Activated T-helper 1 cell treated with Interleukin-2 at 50 U/mL for 16 hours (primary cell): Measurements from ENCODE around the gene AHSP.
"Not testable (repeated sequence)": the region's sequence is repeated elsewhere in the genome, so short reads cannot be mapped to it uniquely, and the experiment has no call there.

Experiments
- DNase-seq: peaks from one replicate; pipeline ENCODE4 v3.0.0-alpha.2; 2020; ENCODE audit warnings: low read depth

Gene AHSP

GRCh38 chr16:31527734-31528274 lies at the start of gene AHSP:
Gene AHSP, plus strand, starts transcription at chr16:31527900. Its CDS starts 240 bp downstream, at chr16:31528140.
- DNase-seq: no peak

DNA sequence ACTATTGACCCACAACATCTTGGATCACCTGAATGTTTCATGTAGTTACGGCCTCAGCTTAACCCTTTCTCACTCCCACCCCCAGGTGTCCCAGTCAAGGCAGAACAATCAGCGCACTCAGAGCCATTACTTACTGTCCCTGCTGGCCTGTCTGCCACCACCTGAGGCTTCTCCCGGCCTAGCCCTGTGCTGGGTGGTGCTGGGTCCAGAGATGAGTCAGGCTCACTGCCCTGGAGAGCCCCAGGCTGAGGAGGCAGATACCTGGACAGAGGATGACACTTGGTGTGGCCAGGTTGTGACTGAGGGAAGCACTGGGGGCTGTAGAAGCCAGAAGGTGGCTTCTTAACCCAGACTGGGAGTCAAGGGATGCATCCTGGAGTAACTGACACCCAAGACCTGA lies 48.7 kb upstream of the AHSP start:
- no peak for DNase-seq

- no peak for DNase-seq
Observed at GRCh38 chr16:31479751-31480150, 47.9 kb upstream of the AHSP start.

- DNase-seq: no peak
Observed at GRCh38 chr16:31480851-31481536, 46.7 kb upstream of the AHSP start.

DNA sequence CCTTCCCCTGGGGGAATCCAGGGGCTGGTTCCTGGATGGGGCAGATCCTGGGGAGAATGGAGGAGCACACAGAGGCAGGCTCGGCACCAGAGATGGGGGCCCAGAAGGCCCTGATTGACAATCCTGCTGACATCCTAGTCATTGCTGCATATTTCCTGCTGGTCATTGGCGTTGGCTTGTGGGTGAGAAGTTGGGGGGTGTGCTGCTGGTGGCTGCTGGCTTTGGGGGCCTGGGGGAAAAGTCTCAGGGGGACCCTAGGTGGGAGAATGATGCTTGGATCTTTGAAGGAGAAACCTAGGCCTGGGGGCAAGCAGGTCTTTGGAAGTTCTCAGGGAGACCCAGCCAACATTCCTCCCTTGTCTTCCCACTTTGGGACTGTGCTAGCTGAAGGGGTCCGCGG lies 44.6 kb upstream of the AHSP start, which contains the start of gene SLC5A2:
Gene SLC5A2, plus strand, starts transcription at position 43 of the 400 bp plus-strand sequence. Its CDS starts 14 bp downstream, at position 57.
- no peak for DNase-seq

DNA sequence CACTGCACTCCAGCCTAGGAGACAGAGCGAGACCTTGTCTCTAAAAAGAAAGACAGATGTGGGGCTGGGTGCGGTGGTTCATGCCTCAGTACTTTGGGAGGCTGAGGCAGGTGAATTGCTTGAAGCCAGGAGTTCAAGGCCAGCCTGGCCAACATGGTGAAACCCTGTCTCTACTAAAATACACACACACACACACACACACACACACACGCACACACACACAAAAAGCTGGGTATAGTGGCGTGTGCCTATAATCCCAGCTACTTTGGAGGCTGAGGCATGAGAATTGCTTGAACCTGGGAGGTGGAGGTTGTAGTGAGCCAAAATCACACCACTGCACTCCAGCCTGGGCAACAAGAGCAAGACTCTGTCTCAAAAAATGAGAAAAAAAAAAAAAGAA lies 43.7 kb upstream of the AHSP start:
- DNase-seq: not testable (repeated sequence)

- DNase-seq: no peak
Observed at GRCh38 chr16:31484491-31485171, 43.1 kb upstream of the AHSP start.

DNA sequence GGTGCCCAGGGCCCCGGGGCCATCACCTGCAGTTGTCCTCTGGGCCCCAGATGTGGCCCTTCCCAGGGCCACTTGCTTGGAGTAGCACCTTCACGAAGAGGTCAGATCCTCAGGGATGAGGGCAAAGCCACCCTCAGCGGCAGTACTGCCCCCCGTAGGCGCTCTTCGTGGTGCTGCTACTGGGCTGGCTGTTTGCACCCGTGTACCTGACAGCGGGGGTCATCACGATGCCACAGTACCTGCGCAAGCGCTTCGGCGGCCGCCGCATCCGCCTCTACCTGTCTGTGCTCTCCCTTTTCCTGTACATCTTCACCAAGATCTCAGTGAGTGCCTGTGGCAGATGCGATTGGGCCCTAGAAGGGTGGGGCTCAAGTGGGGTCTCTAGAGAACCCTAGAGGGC lies 42.1 kb upstream of the AHSP start:
- no peak for DNase-seq

GRCh38 chr16:31486045-31486444 lies 41.7 kb upstream of the AHSP start:
- no peak for DNase-seq

DNA sequence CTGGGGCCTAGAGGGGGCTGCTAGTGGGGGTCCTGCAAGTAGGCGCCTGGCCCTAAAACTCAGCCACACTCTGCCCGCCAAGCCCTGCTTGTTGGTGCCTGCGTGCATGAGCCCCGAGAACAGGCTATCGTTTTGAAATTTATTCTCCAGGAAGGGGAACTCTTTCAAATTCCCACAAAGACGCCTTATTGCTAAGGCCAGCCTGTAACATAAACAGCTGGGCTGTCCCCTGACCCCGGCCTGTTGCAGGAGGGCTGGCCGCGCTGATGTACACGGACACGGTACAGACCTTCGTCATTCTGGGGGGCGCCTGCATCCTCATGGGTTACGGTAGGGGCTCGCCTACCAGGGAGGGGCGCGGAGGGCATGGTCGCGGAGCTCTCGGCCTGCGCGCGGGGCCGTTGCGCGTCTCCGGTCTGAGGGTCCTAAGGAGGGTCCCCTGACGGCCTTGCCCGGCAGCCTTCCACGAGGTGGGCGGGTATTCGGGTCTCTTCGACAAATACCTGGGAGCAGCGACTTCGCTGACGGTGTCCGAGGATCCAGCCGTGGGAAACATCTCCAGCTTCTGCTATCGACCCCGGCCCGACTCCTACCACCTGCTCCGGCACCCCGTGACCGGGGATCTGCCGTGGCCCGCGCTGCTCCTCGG lies 40.5 kb upstream of the AHSP start:
- no peak for DNase-seq

DNA sequence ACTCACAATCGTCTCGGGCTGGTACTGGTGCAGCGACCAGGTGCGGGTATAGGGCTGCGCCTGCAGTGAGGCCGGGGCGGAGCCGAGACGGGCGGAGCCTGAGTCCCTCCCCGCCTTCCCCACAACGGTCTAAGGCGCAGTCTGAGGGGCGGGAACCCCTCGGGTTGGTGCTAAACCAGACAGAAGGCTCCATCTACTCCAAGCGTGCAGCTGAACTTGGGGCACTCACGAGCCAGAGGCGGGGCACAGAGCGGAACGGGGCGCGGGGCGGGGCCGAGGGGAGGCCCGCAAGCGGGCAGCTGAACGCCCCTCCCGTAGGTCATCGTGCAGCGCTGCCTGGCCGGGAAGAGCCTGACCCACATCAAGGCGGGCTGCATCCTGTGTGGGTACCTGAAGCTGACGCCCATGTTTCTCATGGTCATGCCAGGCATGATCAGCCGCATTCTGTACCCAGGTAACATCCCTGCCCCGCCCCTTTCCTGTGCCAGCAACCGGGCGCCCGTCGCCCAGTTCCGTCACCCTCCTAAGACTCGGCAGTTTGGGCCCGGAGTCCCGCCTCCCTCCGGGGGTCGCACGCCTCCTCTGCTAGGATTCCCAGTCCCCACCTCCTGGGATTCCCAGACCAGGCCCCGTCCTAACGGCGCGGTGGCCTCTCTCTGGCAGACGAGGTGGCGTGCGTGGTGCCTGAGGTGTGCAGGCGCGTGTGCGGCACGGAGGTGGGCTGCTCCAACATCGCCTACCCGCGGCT lies 39.8 kb upstream of the AHSP start:
- peak; percentile 70 for DNase-seq

DNA sequence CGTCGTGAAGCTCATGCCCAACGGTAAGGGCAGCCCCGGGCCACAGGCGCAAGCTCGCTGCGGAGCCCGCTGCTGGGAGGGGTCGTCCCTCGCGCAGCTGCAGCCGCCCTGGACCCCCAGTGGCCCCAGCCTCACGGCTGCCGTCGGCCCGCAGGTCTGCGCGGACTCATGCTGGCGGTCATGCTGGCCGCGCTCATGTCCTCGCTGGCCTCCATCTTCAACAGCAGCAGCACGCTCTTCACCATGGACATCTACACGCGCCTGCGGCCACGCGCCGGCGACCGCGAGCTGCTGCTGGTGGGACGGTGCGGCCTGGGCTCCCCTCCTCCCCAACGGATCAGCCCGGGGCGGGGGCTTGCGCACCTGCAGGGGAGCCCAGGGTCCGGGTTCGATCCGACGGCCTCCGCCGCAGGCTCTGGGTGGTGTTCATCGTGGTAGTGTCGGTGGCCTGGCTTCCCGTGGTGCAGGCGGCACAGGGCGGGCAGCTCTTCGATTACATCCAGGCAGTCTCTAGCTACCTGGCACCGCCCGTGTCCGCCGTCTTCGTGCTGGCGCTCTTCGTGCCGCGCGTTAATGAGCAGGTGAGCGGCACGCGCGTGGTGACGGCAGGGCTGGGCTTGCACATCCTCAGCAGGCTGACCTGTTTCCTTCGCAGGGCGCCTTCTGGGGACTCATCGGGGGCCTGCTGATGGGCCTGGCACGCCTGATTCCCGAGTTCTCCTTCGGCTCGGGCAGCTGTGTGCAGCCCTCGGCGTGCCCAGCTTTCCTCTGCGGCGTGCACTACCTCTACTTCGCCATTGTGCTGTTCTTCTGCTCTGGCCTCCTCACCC lies 39.0 kb upstream of the AHSP start:
- no peak for DNase-seq

DNA sequence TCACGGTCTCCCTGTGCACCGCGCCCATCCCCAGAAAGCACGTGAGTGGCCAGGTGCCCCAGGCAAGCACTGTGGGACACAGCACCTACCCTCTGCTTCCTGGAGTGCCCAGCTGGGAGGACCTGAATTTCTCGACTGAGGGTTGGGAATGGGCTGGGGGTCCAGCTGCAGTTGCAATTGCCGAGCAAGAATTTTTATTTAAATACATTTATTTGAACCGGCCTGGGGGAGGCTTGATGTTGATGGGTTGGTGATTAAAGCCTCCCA lies 38.5 kb upstream of the AHSP start:
- no peak for DNase-seq

DNA sequence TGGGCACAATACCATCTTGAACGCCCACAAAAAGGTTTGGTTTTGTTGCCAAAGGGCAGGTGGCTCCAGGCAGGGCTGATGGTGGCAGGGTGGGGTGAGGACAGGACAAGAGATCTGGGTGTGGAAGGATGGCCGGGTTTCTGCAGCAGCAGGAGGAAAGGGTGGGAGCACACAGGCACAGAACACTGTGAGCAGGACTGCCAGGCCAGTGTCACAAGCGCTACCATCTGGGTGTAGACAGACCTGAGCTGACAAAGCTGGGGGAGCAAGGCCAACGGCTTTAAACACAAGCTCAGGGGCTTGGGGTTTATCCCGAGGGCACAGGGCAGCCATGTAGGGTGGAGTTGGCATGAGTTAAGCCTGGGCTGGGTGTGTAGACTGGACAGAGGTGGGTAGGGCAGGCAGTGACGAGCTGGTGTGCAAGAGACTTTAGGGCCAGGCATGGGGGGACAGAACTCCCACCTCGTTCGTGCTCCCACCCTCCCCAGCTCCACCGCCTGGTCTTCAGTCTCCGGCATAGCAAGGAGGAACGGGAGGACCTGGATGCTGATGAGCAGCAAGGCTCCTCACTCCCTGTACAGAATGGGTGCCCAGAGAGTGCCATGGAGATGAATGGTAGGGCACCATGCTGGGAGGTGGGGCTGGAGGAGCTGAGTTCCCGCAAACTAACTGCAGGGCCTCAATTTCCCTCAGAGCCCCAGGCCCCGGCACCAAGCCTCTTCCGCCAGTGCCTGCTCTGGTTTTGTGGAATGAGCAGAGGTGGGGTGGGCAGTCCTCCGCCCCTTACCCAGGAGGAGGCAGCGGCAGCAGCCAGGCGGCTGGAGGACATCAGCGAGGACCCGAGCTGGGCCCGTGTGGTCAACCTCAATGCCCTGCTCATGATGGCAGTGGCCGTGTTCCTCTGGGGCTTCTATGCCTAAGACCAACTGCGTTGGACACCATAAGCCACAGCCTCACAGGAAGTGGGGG lies 37.8 kb upstream of the AHSP start:
- DNase-seq: no peak

- no peak for DNase-seq
Observed at GRCh38 chr16:31491778-31492418, 35.8 kb upstream of the AHSP start.

DNA sequence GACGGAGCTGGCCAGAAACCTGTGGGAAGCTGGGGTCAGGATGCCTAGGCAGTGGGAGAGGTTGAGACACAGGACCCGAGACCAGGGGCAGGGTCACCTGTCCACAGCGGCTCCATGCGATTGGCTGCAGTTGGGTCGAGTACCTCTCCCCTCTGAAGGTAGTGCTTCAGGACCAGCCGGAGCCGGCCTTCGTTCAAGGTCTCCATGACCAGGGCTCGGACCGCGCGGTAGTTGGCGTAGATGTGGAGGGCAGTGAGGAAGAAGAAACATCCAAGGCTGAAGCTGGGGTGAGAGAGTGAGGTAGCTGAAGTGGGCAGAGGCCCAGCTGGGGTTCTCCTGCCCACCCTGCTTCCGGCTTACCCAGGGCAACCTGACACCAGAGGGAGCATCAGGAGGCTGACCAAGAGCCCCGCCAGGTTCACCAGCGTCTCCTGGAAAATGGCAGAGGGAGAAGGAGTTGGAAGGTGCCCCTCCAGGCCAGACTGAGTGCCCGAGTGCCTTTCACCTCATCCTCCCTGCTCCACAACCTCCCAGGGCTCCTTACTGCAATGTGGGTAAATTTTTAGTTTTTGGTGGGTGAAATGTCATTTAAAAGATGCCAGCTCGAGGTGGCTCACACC lies 34.1 kb upstream of the AHSP start:
- no peak for DNase-seq

DNA sequence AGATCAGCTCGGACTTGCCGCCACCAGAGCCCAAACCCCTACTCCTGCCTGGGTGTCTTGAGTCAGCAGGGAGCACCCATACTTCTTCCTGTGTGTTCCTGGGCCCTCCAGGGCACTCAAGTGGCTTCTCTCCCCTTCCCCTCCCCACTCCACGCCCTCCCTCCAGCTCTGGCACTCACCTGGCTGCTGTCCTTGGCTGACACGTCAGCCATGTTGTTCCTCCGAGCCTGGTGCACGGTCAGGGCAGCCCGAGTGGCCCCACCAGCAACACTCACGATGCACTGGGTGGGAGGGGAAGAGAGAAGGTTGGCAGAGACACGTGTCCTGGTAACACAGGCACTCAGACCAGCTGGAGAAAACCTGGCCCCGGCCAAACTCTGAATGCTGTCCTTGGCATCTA lies 31.0 kb upstream of the AHSP start:
- DNase-seq: no peak

GRCh38 chr16:31498493-31498892 lies 29.2 kb upstream of the AHSP start:
- DNase-seq: no peak

DNA sequence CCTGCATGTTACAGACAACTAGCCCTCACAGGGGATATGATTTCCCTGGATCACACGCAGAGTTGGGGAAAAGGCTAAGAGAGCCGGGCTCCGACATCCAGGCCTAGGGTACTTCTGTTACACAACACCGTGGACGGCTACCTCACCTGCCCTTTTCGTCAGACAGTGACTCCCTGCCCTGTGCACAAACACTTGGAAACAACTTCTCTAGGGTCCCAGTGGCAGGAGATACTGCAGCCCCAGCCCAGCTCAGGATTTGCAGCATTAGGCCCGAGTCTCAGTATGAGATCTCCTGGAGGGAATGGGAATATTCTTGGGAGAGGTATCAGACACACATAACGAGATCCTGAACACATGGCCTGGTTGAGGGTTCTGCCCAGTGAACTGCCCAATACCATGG lies 27.8 kb upstream of the AHSP start:
- no peak for DNase-seq
